ENCODE measurements around the gene ACOT4. TPM values are rescaled to one million over a fixed set of nuclear protein-coding genes. Genes with fewer than 3 reads are reported as not detected.
"Not testable (repeated sequence)": the region's sequence is repeated elsewhere in the genome, so short reads cannot be mapped to it uniquely, and the experiment has no call there.

The ACOT4 gene
- total RNA-seq, 1 experiment from 2014 or later: 1.8 TPM

- no peak overlapping the region for H3K23ac ChIP-seq (ENCODE audit: insufficient read length, low read depth, low read length)
- no peaks in the 10 kb centered on the region for H4K20me1 ChIP-seq (ENCODE audit: control insufficient read depth, insufficient read depth, insufficient read length)
- no peak overlapping the region for H3T11ph ChIP-seq (ENCODE audit: low read length)
- no peak overlapping the region for H2BK5ac ChIP-seq (ENCODE audit: insufficient read length, low read length)
- no peaks in the 10 kb centered on the region for H3K27me3 ChIP-seq (ENCODE audit: insufficient read depth, low read length)
- H3K4ac ChIP-seq (ENCODE audit: low read depth, low read length): no peak overlapping the region
- H3K4me3 Mint-ChIP-seq: peak overlapping the region; percentile 72 to 80; a peak in 3 of 5 replicates
- H3K9me3 Mint-ChIP-seq: peaks cover 4 to 5% of the 10 kb centered on the region in 2 experiments; a peak in 3 of 5 replicates
- no peak overlapping the region for H3K27ac ChIP-seq (ENCODE audit: insufficient read length, low read depth, low read length)
- no peak overlapping the region for H3K14ac ChIP-seq (ENCODE audit: insufficient read depth, low read length)
- H3K4me1 ChIP-seq (ENCODE audit: insufficient read depth, low read length): peaks cover 3% of the 10 kb centered on the region; the same call in 1 of the 2 replicates
- H2BK15ac ChIP-seq (ENCODE audit: low read depth, low read length): no peak overlapping the region
- H3K36me3 Mint-ChIP-seq (ENCODE audit: insufficient read depth in 1 of 3, low read depth in 3 of 3): peaks cover 3 to 22% (median 21%) of the 10 kb centered on the region in 3 experiments
- no peak for TF ChIP-seq CTCF (conservative IDR thresholded peaks at IDR 0.05)
- peaks cover 15% of the 10 kb centered on the region for H3K27me3 Mint-ChIP-seq (ENCODE audit: low read depth)
- H2BK20ac ChIP-seq (ENCODE audit: low read depth, low read length, poor library complexity, severe bottlenecking): no peak overlapping the region
- no peaks in the 10 kb centered on the region for H3K79me1 ChIP-seq (ENCODE audit: insufficient read depth, low read depth, low read length, poor library complexity, severe bottlenecking)
- no peak overlapping the region for H4K8ac ChIP-seq (replicated peaks; ENCODE audit: insufficient read length, low read depth, low read length)
- no peak overlapping the region for H2AK5ac ChIP-seq (ENCODE audit: insufficient read length, low read length)
- no peak overlapping the region for H2BK120ac ChIP-seq (ENCODE audit: low read depth, low read length, poor library complexity, severe bottlenecking)
- peak overlapping the region; percentile 55 for H3K4me2 ChIP-seq (ENCODE audit: insufficient read depth, insufficient read length, low read length)
- H4K5ac ChIP-seq (ENCODE audit: insufficient read length, low read depth, low read length): no peak overlapping the region
- DNase-seq: no peak
- H3K23me2 ChIP-seq (ENCODE audit: insufficient read length, low read depth, low read length, poor library complexity, severe bottlenecking): peaks cover 7% of the 10 kb centered on the region
- no peaks in the 10 kb centered on the region for H3K9me3 ChIP-seq (ENCODE audit: control insufficient read depth, low read depth, low read length)
- WGBS (ENCODE audit: extremely low coverage, insufficient read length, low lambda C conversion rate): 100% methylated on average over 2 of the region's 16 CpGs
- no peak overlapping the region for H3K18ac ChIP-seq (ENCODE audit: insufficient read length, low read depth, low read length)
- no peak overlapping the region for H3K27ac Mint-ChIP-seq
- no peak overlapping the region for H4K91ac ChIP-seq (ENCODE audit: insufficient read length, low read depth, low read length)
- H2BK12ac ChIP-seq (ENCODE audit: insufficient read length, low read depth, low read length): no peak overlapping the region
- H3K79me2 ChIP-seq (ENCODE audit: insufficient read depth, low read length): no peaks in the 10 kb centered on the region
- no peak overlapping the region for H3K9ac ChIP-seq (ENCODE audit: extremely low read depth, insufficient read length, low read length)
- H3K4me1 Mint-ChIP-seq: peaks cover 24 to 31% of the 10 kb centered on the region in 2 experiments
- H2AFZ ChIP-seq (ENCODE audit: low read length): no peak overlapping the region
- no peak overlapping the region for H3K56ac ChIP-seq (ENCODE audit: insufficient read length, low read depth, low read length)
Observed at GRCh38 chr14:73567951-73568885, 23.5 kb upstream of the ACOT4 start.

GRCh38 chr14:73568886-73569184, 22.8 kb upstream of the ACOT4 start:
- H3K79me2 ChIP-seq (ENCODE audit: insufficient read depth, low read length); H2BK20ac ChIP-seq (ENCODE audit: low read depth, low read length, poor library complexity, severe bottlenecking); H4K20me1 ChIP-seq (ENCODE audit: control insufficient read depth, insufficient read depth, insufficient read length); H3T11ph ChIP-seq (ENCODE audit: low read length); H3K4me1 ChIP-seq (ENCODE audit: insufficient read depth, low read length); DNase-seq; H2BK5ac ChIP-seq (ENCODE audit: insufficient read length, low read length); H3K4ac ChIP-seq (ENCODE audit: low read depth, low read length); H2BK15ac ChIP-seq (ENCODE audit: low read depth, low read length); H3K56ac ChIP-seq (ENCODE audit: insufficient read length, low read depth, low read length); H3K23ac ChIP-seq (ENCODE audit: insufficient read length, low read depth, low read length); H3K23me2 ChIP-seq (ENCODE audit: insufficient read length, low read depth, low read length, poor library complexity, severe bottlenecking); H4K8ac ChIP-seq (replicated peaks; ENCODE audit: insufficient read length, low read depth, low read length); H2AFZ ChIP-seq (ENCODE audit: low read length); H3K27me3 ChIP-seq (ENCODE audit: insufficient read depth, low read length); H3K9me3 Mint-ChIP-seq; H3K79me1 ChIP-seq (ENCODE audit: insufficient read depth, low read depth, low read length, poor library complexity, severe bottlenecking); H2BK12ac ChIP-seq (ENCODE audit: insufficient read length, low read depth, low read length); H2AK5ac ChIP-seq (ENCODE audit: insufficient read length, low read length); H3K27ac ChIP-seq (ENCODE audit: insufficient read length, low read depth, low read length); H4K5ac ChIP-seq (ENCODE audit: insufficient read length, low read depth, low read length); H2BK120ac ChIP-seq (ENCODE audit: low read depth, low read length, poor library complexity, severe bottlenecking); H3K9me3 ChIP-seq (ENCODE audit: control insufficient read depth, low read depth, low read length); H4K91ac ChIP-seq (ENCODE audit: insufficient read length, low read depth, low read length): not testable (repeated sequence)
- H3K36me3 Mint-ChIP-seq (ENCODE audit: insufficient read depth in 1 of 3, low read depth in 3 of 3): peaks cover 3 to 26% (median 22%) of the 10 kb centered on the region in 3 experiments
- H3K4me1 Mint-ChIP-seq: peaks cover 24 to 31% of the 10 kb centered on the region in 2 experiments
- WGBS (ENCODE audit: extremely low coverage, insufficient read length, low lambda C conversion rate): no CpG with 5 or more reads among the region's 4 CpGs
- H3K9ac ChIP-seq (ENCODE audit: extremely low read depth, insufficient read length, low read length): peak overlapping the region; percentile 18
- H3K4me3 Mint-ChIP-seq: peak overlapping the region; percentile 72 to 80
- H3K14ac ChIP-seq (ENCODE audit: insufficient read depth, low read length): peak overlapping the region; percentile 84
- H3K18ac ChIP-seq (ENCODE audit: insufficient read length, low read depth, low read length): peak overlapping the region; percentile 4
- H3K27ac Mint-ChIP-seq: peak overlapping the region in 1 of 3 experiments; percentile 96; a peak in 2 of 7 replicates
- H3K4me2 ChIP-seq (ENCODE audit: insufficient read depth, insufficient read length, low read length): peak overlapping the region; percentile 55
- H3K27me3 Mint-ChIP-seq (ENCODE audit: low read depth): peaks cover 15% of the 10 kb centered on the region

Data from H9 (cell line).